Osteocyte (in vitro differentiated cells): ENCODE data around the gene CHRM2. TPM values are rescaled to one million over a fixed set of nuclear protein-coding genes. Genes with fewer than 3 reads are reported as not detected.

ENCODE experiments used
- DNase-seq: peaks from one replicate; pipeline ENCODE4 v3.0.0; 2021; ENCODE audit warnings: mixed read lengths; ENCODE audit not compliant: unreplicated experiment; ENCODE audit errors: extremely low spot score
- H3K27ac Mint-ChIP-seq: one replicate; pipeline ENCODE4 v1.8.0; 2021; ENCODE audit warnings: mild to moderate bottlenecking, mixed read lengths; ENCODE audit not compliant: unreplicated experiment
- H3K27me3 Mint-ChIP-seq: one replicate; pipeline ENCODE4 v1.8.0; 2021; ENCODE audit warnings: mixed read lengths; ENCODE audit not compliant: unreplicated experiment
- H3K36me3 Mint-ChIP-seq: one replicate; pipeline ENCODE4 v1.8.0; 2021; ENCODE audit warnings: mixed read lengths; ENCODE audit not compliant: unreplicated experiment
- H3K4me1 Mint-ChIP-seq: one replicate; pipeline ENCODE4 v1.8.0; 2021; ENCODE audit warnings: mixed read lengths; ENCODE audit not compliant: unreplicated experiment
- H3K4me3 Mint-ChIP-seq: one replicate; pipeline ENCODE4 v1.8.0; 2021; ENCODE audit warnings: mild to moderate bottlenecking, moderate library complexity, mixed read lengths; ENCODE audit not compliant: unreplicated experiment
- H3K9me3 Mint-ChIP-seq: one replicate; pipeline ENCODE4 v1.8.0; 2021; ENCODE audit warnings: mixed read lengths; ENCODE audit not compliant: unreplicated experiment
- CTCF ChIP-seq: fragments of 200-600 bp; sonication (generic); IDR thresholded peaks from 2 replicates; pipeline ENCODE4 v1.5.0; 2021; ENCODE audit warnings: antibody characterized with exemption, mild to moderate bottlenecking, moderate library complexity
- total RNA-seq: library from RNA; stranded (reverse); gene quantifications from 2 replicates; pipeline ENCODE4 v1.2.1, GENCODE V29; 2021

CHRM2 gene
- total RNA-seq, 1 donor from 2014 or later = 30.0 TPM

GRCh38 chr7:137005873-137006272 lies 137.4 kb downstream of the CHRM2 start:
- H3K4me3 Mint-ChIP-seq = no peak overlapping the region
- H3K27ac Mint-ChIP-seq = peak overlapping the region; percentile 90
- TF ChIP-seq CTCF = no peak
- no peaks in the 10 kb centered on the region for H3K9me3 Mint-ChIP-seq
- DNase-seq = no peak
- peaks cover 8% of the 10 kb centered on the region for H3K36me3 Mint-ChIP-seq
- H3K4me1 Mint-ChIP-seq = peaks cover 75% of the 10 kb centered on the region
- no peaks in the 10 kb centered on the region for H3K27me3 Mint-ChIP-seq

GRCh38 chr7:137006293-137006692 lies 137.8 kb downstream of the CHRM2 start:
- Mint-ChIP-seq H3K9me3 (no peaks in the 10 kb centered on the region), H3K4me1 (peaks cover 71% of the 10 kb centered on the region), H3K36me3 (peaks cover 8% of the 10 kb centered on the region), H3K4me3 (no peak overlapping the region), H3K27ac (peak overlapping the region; percentile 90), H3K27me3 (no peaks in the 10 kb centered on the region)
- no peak for TF ChIP-seq CTCF
- no peak for DNase-seq

- Mint-ChIP-seq H3K36me3 (peaks cover 8% of the 10 kb centered on the region), H3K9me3 (no peaks in the 10 kb centered on the region), H3K4me1 (peaks cover 63% of the 10 kb centered on the region), H3K27me3 (no peaks in the 10 kb centered on the region), H3K27ac (peak overlapping the region; percentile 90), H3K4me3 (peak overlapping the region; percentile 9)
- TF ChIP-seq CTCF = no peak
- DNase-seq = no peak
Measured at GRCh38 chr7:137007001-137007694, 138.7 kb downstream of the CHRM2 start.

- H3K27ac Mint-ChIP-seq = no peak overlapping the region
- no peak for DNase-seq
- no peak for TF ChIP-seq CTCF
- H3K4me3 Mint-ChIP-seq = no peak overlapping the region
- peaks cover 1% of the 10 kb centered on the region for H3K36me3 Mint-ChIP-seq
- H3K27me3 Mint-ChIP-seq = no peaks in the 10 kb centered on the region
- peaks cover 3% of the 10 kb centered on the region for H3K9me3 Mint-ChIP-seq
- H3K4me1 Mint-ChIP-seq = peaks cover 40% of the 10 kb centered on the region
Measured at GRCh38 chr7:137009404-137009803, 141.0 kb downstream of the CHRM2 start.

GRCh38 chr7:137015015-137015414 lies 146.6 kb downstream of the CHRM2 start:
- no peak overlapping the region for H3K4me3 Mint-ChIP-seq
- TF ChIP-seq CTCF = no peak
- H3K27ac Mint-ChIP-seq = no peak overlapping the region
- DNase-seq = no peak
- no peaks in the 10 kb centered on the region for H3K27me3 Mint-ChIP-seq
- peaks cover 8% of the 10 kb centered on the region for H3K9me3 Mint-ChIP-seq
- peaks cover 16% of the 10 kb centered on the region for H3K36me3 Mint-ChIP-seq
- H3K4me1 Mint-ChIP-seq = peaks cover 29% of the 10 kb centered on the region
